ENCODE results near the gene ZHX3.

DNA sequence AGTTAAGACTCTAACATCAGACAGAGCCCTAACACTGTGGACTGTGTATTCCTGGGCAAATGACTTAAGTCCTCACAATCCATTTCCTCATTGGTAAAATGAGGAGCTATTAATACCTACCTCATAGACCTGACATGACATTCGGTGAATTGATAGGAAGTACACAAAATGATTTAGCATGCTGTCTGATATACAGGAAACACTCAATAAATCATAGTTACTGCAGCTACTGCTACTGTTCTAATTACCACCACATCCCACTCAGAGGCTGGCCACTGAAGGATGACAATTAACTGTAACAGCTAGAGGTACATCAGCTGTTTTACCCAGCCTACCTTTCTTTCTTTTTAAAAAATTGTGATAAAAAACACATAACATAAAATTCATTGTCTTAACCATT lies 92.4 kb downstream of the ZHX3 start:
- TF ChIP-seq, protein P1, sequence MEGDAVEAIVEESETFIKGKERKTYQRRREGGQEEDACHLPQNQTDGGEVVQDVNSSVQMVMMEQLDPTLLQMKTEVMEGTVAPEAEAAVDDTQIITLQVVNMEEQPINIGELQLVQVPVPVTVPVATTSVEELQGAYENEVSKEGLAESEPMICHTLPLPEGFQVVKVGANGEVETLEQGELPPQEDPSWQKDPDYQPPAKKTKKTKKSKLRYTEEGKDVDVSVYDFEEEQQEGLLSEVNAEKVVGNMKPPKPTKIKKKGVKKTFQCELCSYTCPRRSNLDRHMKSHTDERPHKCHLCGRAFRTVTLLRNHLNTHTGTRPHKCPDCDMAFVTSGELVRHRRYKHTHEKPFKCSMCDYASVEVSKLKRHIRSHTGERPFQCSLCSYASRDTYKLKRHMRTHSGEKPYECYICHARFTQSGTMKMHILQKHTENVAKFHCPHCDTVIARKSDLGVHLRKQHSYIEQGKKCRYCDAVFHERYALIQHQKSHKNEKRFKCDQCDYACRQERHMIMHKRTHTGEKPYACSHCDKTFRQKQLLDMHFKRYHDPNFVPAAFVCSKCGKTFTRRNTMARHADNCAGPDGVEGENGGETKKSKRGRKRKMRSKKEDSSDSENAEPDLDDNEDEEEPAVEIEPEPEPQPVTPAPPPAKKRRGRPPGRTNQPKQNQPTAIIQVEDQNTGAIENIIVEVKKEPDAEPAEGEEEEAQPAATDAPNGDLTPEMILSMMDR (IDR thresholded peaks at IDR 0.05; ENCODE audit: low read depth, low read length): no peak
- TF ChIP-seq, protein P2, sequence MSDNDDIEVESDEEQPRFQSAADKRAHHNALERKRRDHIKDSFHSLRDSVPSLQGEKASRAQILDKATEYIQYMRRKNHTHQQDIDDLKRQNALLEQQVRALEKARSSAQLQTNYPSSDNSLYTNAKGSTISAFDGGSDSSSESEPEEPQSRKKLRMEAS (IDR thresholded peaks at IDR 0.05; ENCODE audit: low read depth, low read length): no peak
- TF ChIP-seq POLR2A (IDR thresholded peaks at IDR 0.05; ENCODE audit: extremely low read depth, insufficient read length) (no peak), MYC (IDR thresholded peaks at IDR 0.05; ENCODE audit: low read depth, low read length) (no peak)
